ENCODE data around the gene ZNF185.

- TF ChIP-seq CTCF (IDR thresholded peaks at IDR 0.05 in 8 of 11, conservative IDR thresholded peaks at IDR 0.05 in 3 of 11) (peak in 7 of 11 experiments; percentile 13 to 46 (median 28)), POLR2A (IDR thresholded peaks at IDR 0.05) (no peak), POLR2AphosphoS5 (IDR thresholded peaks at IDR 0.05) (no peak)
Measured at GRCh38 chrX:152926279-152926678, 28.4 kb downstream of the ZNF185 start.

Data from spleen (tissue), 7 donors.